Mucosa of stomach (tissue), 1 donor: ENCODE measurements around the gene DNPH1.
A peak's percentile ranks its signal among the peaks of the same experiment; 100 is the strongest.

ENCODE experiments used
- H3K27me3 ChIP-seq: one replicate; pipeline ENCODE4 v1.7.0; 2013; ENCODE audit warnings: mild to moderate bottlenecking, low read length; ENCODE audit not compliant: control insufficient read depth, insufficient read depth
- H3K36me3 ChIP-seq: one replicate; pipeline ENCODE4 v1.7.0; 2013; ENCODE audit warnings: low read length; ENCODE audit not compliant: control insufficient read depth, insufficient read depth
- H3K4me1 ChIP-seq: one replicate; pipeline ENCODE4 v1.7.0; 2013; ENCODE audit warnings: mild to moderate bottlenecking, low read length; ENCODE audit not compliant: control insufficient read depth, insufficient read depth
- H3K4me3 ChIP-seq: one replicate; pipeline ENCODE4 v1.7.0; 2013; ENCODE audit warnings: low read length
- H3K9ac ChIP-seq: one replicate; pipeline ENCODE4 v1.7.0; 2013; ENCODE audit warnings: mild to moderate bottlenecking, low read length, moderate library complexity
- H3K9me3 ChIP-seq: one replicate; pipeline ENCODE4 v1.7.0; 2013; ENCODE audit warnings: mild to moderate bottlenecking, low read length, moderate library complexity; ENCODE audit not compliant: control insufficient read depth
- donor health status: Pancreatic carcinoma.

The DNPH1 gene

DNA sequence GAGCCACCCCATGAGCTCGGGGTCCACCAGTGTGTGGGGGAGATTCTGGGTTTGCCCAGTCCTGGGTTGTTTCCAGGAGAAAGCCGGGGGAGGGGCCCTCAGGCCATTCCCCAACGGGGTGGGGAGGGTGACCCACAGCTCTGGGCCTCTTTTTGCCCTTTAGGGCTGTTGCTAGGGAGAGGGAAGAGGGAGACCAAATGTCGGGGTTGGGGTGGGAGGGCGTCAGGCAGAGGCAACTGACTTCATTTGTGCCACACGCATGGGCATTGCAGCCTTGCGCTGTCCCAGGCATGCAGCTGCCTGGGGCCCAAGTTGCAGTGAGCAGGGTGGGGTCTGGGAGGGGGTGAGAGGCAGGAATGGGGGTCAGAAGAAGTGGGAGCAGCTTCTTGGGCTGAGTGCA lies 49.2 kb downstream of the DNPH1 start:
- Histone ChIP-seq H3K27me3 (no peaks in the 10 kb centered on the region), H3K9ac (no peak overlapping the region), H3K4me3 (no peak overlapping the region), H3K36me3 (peaks cover 25% of the 10 kb centered on the region), H3K4me1 (peaks cover 18% of the 10 kb centered on the region), H3K9me3 (no peaks in the 10 kb centered on the region)

DNA sequence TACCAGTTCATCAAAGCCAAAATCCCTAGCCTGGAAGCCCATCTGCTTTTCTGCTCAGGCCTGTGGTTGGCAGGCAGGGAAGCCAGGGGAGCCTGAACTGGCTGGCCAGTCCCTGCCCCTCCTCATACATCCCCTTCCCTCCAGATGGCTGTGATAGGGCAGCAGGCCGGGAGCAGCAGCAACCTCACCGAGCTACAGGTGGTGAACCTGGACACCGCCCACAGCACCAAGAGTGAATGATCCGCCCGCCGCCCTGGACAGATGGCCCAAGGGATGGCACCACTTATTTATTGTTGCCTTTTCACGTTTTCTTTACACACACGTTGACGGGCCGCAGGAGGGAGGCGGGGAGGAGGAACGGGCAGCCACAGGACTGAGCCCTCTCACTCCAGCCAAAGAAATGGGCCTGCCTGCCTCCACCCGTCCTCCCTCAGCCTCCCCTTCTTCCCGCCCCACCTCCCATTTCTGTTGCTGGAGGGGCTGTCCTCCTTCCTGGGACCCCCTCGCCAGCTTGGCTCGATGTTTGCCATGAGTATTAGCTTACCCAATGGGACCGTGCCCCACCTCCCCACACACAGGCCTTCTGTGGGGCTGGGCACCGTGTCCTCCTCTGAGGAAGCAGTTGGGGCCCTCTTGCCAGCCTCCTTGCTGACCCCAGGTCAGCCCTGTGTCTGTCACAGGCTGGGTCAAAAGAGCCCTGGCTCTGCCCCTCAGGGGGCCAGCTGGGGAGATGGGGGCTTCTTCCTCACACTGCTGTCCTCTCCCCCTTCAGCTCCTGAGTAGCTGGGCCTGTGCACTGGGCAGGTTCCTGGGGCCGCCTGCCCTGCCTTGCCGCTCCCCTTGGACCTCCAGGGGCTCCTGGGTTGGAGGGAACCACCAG lies 50.1 kb downstream of the DNPH1 start:
- no peak overlapping the region for H3K4me3 ChIP-seq
- H3K4me1 ChIP-seq: peaks cover 24% of the 10 kb centered on the region
- peaks cover 25% of the 10 kb centered on the region for H3K36me3 ChIP-seq
- no peak overlapping the region for H3K9ac ChIP-seq
- no peaks in the 10 kb centered on the region for H3K9me3 ChIP-seq
- no peaks in the 10 kb centered on the region for H3K27me3 ChIP-seq

DNA sequence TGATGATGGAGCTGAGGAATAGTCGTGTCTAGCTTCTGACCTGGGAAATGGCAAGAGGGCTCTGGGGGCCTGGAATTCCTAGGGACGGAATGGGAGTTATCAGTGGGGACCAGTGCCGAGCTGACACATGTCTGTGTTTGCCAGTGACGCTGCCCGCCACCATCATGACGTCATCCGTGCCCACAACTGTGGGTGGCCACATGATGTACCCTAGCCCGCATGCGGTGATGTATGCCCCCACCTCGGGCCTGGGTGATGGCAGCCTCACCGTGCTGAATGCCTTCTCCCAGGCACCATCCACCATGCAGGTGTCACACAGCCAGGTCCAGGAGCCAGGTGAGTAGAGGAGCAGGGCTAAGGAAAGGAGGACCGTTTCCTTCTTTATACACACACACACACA lies 51.1 kb downstream of the DNPH1 start:
- H3K9ac ChIP-seq: no peak overlapping the region
- peaks cover 34% of the 10 kb centered on the region for H3K4me1 ChIP-seq
- no peak overlapping the region for H3K4me3 ChIP-seq
- H3K36me3 ChIP-seq: peaks cover 25% of the 10 kb centered on the region
- no peaks in the 10 kb centered on the region for H3K9me3 ChIP-seq
- H3K27me3 ChIP-seq: no peaks in the 10 kb centered on the region

DNA sequence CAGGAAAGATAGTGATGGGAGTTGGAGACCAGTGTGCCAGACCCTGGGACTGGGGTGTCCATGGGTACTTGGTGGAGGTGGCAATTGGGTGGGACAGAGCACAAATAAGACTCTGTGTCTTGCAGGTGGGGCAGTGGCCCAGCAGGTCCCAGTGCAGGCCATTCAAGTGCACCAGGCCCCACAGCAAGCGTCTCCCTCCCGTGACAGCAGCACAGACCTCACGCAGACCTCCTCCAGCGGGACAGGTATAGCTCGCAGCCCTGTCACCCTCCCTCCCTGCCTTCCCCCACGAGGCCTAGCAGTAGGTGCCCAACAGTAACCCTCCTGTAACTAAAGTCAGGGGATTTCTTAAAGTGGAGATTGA lies 52.9 kb downstream of the DNPH1 start:
- H3K9ac ChIP-seq: no peak overlapping the region
- no peaks in the 10 kb centered on the region for H3K9me3 ChIP-seq
- peaks cover 25% of the 10 kb centered on the region for H3K36me3 ChIP-seq
- H3K4me1 ChIP-seq: peaks cover 32% of the 10 kb centered on the region
- H3K4me3 ChIP-seq: no peak overlapping the region
- no peaks in the 10 kb centered on the region for H3K27me3 ChIP-seq

DNA sequence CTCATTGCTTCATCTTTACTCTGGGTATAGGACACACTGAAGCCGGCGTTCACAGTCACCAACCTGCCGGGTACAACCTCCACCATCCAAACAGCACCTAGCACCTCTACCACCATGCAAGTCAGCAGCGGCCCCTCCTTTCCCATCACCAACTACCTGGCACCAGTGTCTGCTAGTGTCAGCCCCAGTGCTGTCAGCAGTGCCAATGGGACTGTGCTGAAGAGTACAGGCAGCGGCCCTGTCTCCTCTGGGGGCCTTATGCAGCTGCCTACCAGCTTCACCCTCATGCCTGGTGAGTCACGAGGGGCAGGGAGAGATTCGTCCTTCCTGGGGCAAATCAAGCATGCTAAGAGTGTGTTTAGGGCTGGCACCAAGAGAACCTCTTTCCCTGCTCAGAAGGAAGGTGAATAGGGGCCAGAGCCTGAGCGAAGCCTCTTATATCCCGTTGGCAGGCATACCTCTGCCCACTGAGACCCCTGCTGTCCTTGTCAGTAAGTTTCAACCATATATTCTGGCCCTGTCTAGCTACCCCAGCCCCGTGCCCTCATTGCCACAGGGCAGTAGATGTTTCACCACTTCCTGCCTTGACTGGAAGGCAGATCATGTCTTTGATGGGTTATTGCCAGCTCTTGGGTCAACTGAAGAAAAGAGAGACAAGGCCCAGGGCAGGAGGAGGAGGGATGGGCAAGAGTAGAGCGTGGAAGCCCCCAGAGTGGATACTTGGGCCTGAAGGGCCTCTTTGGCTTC lies 53.4 kb downstream of the DNPH1 start:
- H3K4me3 ChIP-seq: no peak overlapping the region
- peaks cover 25% of the 10 kb centered on the region for H3K36me3 ChIP-seq
- no peaks in the 10 kb centered on the region for H3K9me3 ChIP-seq
- H3K4me1 ChIP-seq: peaks cover 32% of the 10 kb centered on the region
- no peaks in the 10 kb centered on the region for H3K27me3 ChIP-seq
- peak overlapping the region; percentile 38 for H3K9ac ChIP-seq
